GM04504 (cell line): ENCODE results near the gene TCIRG1.

ENCODE experiments used
- DNase-seq: peaks from one replicate; pipeline ENCODE4 v3.0.0-alpha.2; 2012; ENCODE audit warnings: low read depth

TCIRG1 gene

GRCh38 chr11:68036717-68037239, 2.0 kb upstream of the TCIRG1 start:
- DNase-seq, result no peak

GRCh38 chr11:68037411-68038225, 1.2 kb upstream of the TCIRG1 start:
- no peak for DNase-seq

GRCh38 chr11:68038226-68038717, 553 bp upstream of the TCIRG1 start:
- no peak for DNase-seq

GRCh38 chr11:68039526-68040086, 781 bp downstream of the TCIRG1 start:
- no peak for DNase-seq

- no peak for DNase-seq
Observed at GRCh38 chr11:68040101-68040956, 1.5 kb downstream of the TCIRG1 start.

GRCh38 chr11:68040957-68041591, 2.2 kb downstream of the TCIRG1 start:
- DNase-seq, result no peak

- DNase-seq, result no peak
Observed at GRCh38 chr11:68041617-68042218, 2.9 kb downstream of the TCIRG1 start.

- no peak for DNase-seq
Observed at GRCh38 chr11:68042219-68043028, 3.6 kb downstream of the TCIRG1 start.

GRCh38 chr11:68043029-68043348, 4.2 kb downstream of the TCIRG1 start:
- DNase-seq, result no peak

GRCh38 chr11:68043349-68044144, 4.7 kb downstream of the TCIRG1 start:
- DNase-seq, result no peak

GRCh38 chr11:68044145-68044813, 5.5 kb downstream of the TCIRG1 start:
- no peak for DNase-seq

- no peak for DNase-seq
Observed at GRCh38 chr11:68044898-68045351, 6.1 kb downstream of the TCIRG1 start.

- no peak for DNase-seq
Observed at GRCh38 chr11:68047437-68048290, 8.8 kb downstream of the TCIRG1 start.

- DNase-seq, result no peak
Observed at GRCh38 chr11:68048681-68049508, 10.1 kb downstream of the TCIRG1 start.

GRCh38 chr11:68049509-68050370, 10.9 kb downstream of the TCIRG1 start:
- no peak for DNase-seq

- DNase-seq, result no peak
Observed at GRCh38 chr11:68050371-68050841, 11.6 kb downstream of the TCIRG1 start.
